GM19452 (cell line): ENCODE results near the gene RAP2B.
"Not testable (repeated sequence)": the region's sequence is repeated elsewhere in the genome, so short reads cannot be mapped to it uniquely, and the experiment has no call there.

Source experiments
- ATAC-seq: cut with Tn5 transposase; IDR thresholded peaks from one replicate; pipeline ENCODE4 v1.9.1; 2021; ENCODE audit not compliant: unreplicated experiment

RAP2B gene

DNA sequence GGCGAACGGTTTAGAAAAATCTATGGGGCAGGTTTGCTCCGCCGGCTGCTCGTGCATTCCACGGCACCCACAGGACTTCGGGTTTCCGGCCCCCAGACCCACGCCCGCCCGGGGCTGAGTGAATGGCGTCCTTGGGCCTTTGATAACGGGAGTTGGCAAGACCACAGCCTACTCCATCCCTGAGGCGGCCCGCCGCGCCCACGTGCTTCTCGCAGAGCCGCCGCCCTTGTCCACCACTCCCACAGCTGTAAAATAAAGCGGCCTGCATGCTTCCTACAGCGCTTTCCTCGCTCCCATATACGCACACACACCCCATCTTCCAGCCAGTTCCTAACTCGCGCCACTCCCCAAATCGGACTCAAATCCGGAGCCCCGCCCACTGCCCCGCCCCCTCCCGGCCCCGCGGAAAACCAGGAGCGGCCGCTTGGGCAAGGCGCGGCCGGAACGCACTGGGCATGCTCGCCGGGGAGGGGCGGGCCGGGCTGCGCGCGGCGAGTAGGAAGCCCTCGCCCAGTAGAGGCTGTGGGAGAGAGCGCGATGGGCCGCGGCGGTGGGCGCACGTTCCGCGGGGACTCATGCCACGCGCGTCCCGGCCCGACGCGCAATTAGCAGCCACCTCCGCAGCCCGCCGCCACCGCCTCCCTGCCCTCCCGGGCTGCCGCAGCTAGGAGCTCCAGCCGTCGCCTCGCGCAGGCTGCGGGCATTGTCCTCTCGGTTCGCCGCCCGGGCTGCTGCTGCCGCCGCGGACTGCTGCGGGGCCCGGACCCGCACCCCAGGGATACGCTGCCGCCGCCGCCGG is at the start of gene RAP2B:
Gene RAP2B, plus strand, starts transcription at position 513 of the 799 bp plus-strand sequence. CDS start 468 bp downstream, outside the sequence.
- peak; percentile 48 for ATAC-seq

DNA sequence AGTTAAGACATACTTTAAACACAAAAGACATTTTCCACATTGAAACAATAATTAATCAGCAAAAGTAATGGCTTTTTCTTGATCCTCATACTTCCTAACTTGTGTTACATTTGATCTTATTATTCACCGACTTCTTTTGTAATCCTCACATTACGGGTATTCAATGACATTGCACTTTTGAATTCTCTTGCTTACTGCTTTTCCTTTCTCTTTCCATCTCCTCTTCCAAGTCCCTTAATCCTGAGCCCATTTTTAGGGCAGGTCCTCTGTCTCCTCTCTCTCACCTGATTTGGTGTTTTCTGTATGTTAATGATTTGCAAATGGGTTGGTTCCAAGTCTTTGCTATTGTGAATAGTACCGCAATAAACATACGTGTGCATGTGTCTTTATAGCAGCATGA is 48.5 kb upstream of the RAP2B start:
- ATAC-seq, result no peak

DNA sequence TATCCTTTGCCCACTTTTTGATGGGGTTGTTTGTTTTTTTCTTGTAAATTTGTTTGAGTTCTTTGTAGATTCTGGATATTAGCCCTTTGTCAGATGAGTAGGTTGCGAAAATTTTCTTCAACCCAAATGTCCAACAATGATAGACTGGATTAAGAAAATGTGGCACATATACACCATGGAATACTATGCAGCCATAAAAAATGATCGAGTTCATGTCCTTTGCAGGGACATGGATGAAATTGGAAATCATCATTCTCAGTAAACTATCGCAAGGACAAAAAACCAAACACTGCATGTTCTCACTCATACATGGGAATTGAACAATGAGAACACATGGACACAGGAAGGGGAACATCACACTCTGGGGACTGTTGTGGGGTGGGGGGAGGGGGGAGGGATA is 47.8 kb upstream of the RAP2B start:
- not testable (repeated sequence) for ATAC-seq

DNA sequence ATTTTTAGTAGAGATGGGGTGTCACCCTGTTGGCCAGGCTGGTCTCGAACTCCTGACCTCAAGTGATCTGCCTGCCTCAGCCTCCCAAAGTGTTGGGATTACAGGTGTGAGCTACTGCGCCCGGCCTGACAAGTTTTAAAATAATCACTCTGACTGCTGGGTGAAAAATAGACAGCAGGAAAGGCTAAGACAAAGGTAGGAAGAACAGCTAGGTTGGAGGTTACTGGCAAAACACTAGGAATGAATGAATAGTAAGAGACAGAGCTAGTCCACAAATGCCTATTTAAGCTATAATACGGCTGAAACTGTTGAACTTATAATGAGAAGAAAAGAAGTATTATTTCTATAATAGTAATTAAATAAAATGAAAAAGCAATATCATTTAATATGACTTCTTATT is 46.7 kb upstream of the RAP2B start:
- ATAC-seq, result no peak

DNA sequence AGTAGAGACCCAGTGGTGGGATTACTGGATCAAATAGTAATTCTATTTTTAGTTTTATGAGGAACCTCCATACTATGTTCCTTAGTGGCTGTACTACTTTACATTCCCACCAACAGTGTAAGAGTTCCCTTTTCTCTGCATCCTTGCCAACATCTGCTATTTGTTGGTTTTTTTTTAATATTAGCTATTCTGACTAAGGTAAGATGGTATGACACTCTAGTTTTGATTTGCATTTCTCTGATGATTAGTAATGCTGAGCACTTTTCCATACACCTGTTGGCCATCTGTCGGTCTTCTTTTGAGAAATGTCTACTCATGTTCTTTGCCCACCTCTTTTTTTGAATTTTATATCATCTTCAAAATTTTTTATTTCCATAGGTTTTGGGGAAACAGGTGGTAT is 34.2 kb upstream of the RAP2B start:
- no peak for ATAC-seq

DNA sequence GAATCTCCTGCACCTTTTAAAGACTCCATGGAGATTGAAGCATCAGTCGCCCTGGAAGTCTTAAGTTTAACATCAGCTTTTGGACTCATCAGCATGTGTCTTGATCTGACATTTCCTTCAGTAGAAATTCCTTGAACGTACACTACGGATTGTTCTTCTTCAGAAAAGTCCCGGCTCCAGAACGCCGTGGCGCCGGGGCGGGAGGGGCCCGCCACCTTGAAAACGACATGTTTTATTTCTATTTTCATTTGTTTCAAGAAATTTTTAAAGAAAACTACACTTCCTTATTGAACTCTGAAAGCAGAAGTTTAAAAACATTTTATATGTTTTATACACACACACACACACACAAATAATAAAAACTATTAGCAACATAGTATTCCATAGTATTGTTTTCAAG is 32.6 kb upstream of the RAP2B start:
- no peak for ATAC-seq

DNA sequence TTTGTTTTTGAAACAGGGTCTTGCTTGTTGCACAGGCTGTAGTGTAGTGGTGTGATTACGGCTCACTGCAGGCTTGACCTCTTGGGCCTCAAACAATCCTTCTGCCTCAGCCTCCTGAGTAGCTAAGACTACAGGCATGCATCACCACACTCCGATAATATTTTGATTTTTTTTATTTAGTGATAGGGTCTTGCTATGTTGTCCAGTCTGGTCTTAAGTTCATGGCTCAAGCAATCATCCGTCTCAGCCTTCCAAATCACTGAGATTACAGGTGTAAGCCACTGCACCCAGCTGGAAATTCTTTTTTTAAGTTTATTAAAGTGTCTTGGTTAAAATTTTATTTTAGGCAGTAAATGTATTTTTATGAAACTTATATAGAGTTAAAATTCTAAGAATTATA is 32.2 kb upstream of the RAP2B start:
- ATAC-seq, result no peak

DNA sequence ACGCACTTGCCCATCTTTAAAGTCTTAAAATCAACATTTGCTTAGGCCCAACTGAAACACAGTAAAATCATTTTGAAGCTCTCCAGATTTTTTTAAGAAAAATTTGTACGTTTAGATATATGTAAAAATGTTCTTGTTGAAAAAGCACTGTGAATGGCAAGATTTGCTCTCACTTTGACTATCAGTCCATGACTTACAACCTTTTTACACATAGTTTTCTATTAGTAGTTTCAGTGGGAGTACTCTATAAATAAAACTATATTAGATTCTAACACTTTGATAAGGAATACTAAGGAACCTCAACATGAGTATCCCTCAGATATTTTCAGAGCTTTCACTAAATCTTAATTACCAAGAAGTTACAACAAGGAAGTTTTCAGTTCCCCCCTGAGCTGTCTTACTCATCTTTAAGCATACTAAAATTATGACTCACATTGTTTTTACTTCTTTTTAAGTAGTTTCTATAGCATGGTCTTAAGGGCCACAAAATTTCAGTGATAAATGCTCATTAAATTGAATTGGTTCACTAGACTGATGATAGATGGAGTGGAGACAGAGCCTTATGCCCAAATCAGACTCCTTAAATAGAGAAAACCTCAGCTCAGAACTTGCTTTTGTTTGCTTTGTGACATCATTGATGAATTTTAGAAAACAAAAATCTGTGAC is 31.6 kb upstream of the RAP2B start:
- peak; percentile 94 for ATAC-seq

DNA sequence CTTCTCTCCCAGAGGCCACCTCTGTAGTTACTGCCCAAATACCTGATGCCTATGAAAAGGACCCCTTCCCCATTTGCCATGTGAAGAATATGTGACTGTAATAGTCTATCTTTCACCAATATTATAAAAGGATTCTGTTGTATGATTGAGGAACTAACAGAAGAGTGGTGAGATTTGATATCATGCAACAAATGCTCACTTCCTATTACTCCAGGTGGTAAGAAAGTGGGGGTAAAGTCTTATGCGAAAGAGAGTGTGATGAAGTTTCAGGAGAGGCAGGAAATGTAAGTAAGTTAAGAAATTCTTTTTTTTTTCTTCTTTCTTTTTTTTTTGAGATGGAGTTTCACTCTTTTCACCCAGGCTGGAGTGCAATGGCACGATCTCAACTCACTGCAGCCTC is 24.4 kb upstream of the RAP2B start:
- no peak for ATAC-seq

DNA sequence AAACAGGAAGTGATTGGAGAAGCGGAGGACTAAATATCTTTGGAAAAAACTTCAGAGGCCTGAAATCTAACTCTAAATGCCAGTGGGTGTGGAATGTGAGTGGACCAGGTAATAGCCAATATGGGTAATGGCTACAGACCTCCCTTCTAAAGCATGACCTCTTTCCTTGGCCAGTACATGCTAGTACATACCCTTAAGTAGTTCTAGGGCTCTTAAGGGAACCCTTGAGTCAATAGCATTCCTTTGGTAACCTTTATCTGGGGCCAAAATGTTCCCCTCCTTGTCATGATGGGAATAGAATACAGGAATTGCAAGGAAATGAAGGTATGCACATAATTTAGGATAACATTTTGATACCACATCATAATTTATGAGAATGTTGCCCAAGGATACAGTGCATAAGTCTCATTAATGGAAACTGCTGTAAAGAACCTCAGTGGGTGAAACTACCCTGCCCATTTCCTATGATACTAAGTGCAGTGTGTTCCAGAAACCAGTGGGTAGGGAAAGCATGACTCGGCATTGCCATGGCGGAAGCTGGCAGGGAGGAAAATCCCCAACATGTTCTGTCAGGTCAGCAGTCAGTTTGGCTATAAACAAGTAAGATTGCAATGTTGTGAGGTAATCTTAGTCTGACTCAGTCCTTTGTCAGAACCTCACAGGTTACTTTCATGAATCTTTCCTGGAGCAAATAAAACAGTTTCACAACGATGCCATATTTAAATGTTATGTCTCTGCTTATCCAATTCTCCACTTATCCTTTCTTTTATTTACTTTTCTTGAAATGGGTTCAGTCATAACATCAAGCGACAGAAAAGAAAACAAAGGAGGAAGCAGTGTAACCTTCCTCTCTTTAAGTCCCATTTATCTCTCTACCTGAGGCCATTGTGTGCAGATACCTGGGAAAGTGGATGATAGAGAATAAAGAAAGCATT is 23.5 kb upstream of the RAP2B start:
- peak; percentile 62 for ATAC-seq

DNA sequence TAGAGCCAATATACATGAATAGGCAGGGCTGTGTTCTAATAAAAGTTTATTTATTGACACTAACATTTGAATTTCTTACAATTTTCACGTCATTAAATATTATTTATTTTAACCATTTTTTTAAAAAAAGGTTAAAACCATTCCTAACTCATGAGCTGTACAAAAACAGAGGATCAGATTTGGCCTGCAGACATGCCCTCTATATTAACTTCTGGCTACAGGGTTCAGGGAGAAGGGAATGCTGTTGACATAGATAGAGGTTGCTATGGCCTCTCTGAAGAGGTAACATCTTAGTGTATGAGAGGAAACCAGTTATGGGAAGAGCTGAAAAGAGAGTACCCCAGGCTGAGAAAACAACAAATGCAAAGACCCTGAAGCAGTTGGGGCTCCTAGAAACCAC is 19.1 kb upstream of the RAP2B start:
- no peak for ATAC-seq

DNA sequence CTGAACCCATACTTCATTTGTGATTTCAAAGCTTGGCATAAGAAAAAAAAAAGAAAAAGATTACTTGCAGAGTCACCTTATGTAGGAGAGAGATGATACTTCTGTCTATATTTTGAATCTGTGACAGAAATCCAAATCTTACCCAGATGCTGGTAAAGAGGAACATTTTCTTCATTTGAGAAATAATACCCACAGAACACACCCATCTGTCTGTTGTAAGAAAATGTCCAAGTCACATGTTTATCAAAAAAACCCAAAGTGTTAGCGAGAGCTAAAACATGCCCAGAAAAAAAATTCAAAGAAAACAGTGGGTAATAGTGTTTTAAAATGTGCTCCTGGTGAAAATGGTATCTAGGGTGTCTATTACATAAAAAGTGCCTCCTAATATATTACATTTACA is 18.0 kb upstream of the RAP2B start:
- ATAC-seq, result no peak

DNA sequence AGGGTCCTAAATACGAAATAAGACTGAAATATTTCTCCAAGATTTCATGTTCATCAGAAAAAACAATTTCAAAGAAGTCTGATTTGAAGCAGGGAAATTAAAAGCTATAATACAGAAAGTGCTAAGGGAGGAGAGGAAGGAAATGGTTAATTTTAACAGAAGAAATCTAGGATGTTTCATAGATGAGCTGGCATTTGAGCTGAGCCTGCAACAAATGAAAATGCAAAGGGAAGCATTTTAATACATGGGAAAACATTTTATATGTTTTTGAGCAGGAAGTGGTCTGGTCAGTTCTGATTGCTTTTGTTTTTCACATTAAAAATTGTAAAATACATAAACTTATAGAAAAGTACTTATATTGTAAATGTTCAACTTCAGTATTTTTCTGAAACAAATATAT is 17.2 kb upstream of the RAP2B start:
- ATAC-seq, result no peak

DNA sequence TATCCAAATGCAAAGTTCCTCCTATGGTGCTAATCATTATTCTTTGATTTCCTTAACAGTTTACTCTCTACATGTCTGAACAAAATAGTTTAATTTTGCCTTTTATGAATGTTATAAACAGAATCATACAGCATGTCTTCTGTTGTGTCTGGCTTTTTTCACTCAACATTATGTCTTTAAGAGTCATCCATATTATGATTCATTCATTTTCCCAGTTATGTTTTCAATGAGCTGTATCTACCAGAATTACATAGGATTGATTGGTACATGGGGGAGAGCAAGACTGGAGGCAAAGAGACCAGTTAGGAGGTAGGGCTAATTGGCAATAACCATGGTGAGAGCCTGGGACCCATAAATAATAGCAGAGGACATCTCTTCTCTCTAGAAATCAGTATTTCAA is 16.6 kb upstream of the RAP2B start:
- ATAC-seq, result no peak

DNA sequence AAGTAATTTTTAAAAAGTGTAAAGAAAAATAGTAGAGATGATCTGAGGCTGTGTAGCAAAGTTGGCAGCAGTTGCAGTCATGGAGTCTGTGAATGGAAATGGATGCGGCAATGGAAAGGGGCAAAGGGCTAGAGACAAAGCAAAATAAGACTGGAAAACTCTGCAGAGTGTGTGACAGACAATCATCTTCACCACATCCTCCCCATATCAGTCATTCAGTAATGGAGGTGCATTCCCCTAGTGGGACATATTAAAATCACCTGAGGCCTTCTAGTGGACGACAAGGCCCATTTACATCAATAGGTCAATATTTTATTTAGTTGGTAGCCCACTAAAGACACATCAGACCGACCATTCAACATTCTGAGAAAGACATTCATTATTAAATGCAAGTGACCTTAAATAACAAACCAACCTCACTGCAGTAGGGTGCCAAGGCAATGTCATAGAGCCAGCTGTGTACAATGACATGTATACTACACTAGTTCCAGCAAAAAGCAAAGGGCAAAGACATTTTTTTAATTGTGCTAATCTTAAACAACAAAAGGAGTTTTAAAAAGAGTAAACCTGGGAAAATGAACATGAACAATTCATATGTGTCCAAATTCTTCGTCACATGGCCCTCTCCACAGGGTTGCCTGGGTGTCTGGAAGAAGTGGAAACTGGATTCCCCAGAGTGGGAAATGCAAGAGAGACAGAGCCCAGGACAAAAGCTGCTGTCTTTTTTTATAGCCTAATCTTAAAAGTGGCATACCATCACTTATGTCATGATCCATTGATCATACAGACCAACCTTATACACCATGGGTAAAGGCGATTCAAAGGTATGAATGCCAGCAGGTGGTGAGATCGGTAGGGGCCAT is 15.6 kb upstream of the RAP2B start:
- no peak for ATAC-seq

DNA sequence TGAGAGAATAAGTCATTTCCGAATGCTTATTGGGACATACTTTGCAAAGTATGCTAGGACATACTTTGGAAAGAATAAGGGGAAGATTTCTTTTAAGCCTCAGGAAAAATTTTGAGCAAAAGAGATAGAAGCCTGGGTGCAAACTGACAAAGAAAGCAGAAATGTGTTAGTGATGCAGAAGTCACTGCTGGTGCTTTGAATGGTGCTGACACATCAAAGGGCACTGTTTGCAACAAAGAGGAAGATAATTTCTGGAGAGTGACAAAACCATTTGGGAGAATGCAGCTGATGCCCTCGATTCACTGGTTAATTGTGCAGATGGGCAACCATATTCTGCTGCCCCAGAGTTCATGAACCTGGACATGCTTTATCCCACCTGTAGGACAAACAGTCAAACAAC is 11.0 kb upstream of the RAP2B start:
- no peak for ATAC-seq

DNA sequence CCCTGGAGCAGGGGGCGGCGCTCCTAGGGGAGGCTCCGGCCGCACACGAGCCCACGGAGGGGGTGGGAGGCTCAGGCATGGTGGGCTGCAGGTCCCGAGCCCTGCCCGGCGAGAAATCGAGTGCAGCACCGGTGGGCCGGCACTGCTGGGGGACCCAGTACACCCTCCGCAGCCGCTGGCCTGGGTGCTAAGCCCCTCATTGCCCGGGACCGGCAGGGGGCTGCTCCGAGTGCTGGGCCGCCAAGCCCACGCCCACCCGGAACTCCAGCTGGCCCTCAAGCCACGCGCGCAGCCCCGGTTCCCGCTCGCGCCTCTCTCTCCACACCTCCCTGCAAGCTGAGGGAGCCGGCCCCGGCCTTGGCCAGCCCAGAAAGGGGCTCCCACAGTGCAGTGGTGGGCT is 6.2 kb upstream of the RAP2B start:
- not testable (repeated sequence) for ATAC-seq

DNA sequence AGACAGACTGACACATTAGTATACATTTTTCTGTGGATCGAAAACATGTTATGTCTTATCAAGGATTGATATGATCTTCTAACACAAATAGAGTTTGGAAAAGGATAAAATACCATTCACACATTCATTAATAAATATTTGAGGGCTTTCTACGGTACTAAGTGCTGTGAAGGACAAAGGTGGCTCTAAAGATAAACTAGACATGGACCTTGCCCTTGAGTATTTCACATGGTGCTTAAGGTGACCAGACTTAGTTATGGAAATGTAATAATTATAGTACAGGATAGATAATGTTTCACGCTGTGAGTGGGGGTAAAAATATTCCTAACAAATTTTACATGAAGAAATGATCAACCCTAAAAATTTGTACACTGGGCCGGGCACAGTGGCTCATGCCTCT is 3.8 kb upstream of the RAP2B start:
- no peak for ATAC-seq

DNA sequence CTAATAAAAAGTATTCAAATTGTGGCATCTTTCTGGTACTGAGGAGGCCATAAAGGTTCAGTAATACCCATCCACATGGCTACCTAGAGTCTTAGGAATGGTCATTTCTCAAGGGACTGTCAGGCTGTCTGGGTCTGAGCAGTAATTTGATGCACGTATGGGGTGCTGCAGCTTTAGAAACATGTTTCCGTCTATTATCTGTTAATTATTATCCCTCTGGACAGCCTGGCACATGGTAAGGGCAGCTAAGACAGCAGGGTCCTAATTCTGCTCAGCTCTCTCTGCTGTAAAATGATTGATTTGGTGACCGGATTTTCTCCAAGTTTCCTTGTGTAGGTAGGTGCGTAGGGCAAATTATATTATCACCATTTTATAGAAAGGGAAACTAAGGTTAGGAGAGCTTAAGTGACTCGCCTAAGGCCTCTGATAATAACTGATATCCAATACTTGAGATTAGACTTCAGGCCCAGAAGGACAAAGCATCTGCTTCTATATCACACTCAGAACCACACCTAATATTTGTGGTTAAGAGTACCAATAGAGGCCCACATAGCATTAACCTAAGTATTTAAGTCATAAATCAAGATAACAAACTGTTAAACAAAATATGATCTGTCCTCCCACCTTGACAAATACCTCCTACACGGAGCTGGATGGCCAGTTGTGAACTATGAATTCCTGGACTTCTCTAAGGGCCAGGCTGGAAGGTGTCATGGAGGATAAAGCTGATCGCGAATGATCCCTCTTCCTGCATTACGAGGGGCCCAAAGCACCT is 2.9 kb upstream of the RAP2B start:
- ATAC-seq, result no peak
